GM10266 (cell line): Measurements from ENCODE around the gene SLC26A8.

Experiments used
- DNase-seq: peaks from one replicate; pipeline ENCODE4 v3.0.0; 2012; ENCODE audit errors: extremely low spot score
- CTCF ChIP-seq: IDR thresholded peaks from 2 replicates; pipeline ENCODE4 v1.5.1; 2012; ENCODE audit warnings: mild to moderate bottlenecking, low read depth; ENCODE audit not compliant: control insufficient read depth, insufficient read depth; ENCODE audit errors: missing control alignments

Gene SLC26A8

GRCh38 chr6:36023996-36024795 lies at the start of gene SLC26A8:
Gene SLC26A8 (minus strand): TSS chr6:36024641. CDS start chr6:36019707, 4,934 bp downstream.
- no peak for DNase-seq
- no peak for TF ChIP-seq CTCF

- TF ChIP-seq CTCF: no peak
- no peak for DNase-seq
Measured at GRCh38 chr6:36073587-36073986, 49.1 kb upstream of the SLC26A8 start.

GRCh38 chr6:36072681-36073080 lies 48.2 kb upstream of the SLC26A8 start:
- no peak for DNase-seq
- no peak for TF ChIP-seq CTCF

- TF ChIP-seq CTCF: no peak
Measured at GRCh38 chr6:36071714-36072113, 47.3 kb upstream of the SLC26A8 start.

GRCh38 chr6:36071281-36071680 lies 46.8 kb upstream of the SLC26A8 start:
- DNase-seq: no peak
- no peak for TF ChIP-seq CTCF

More at GRCh38 chr6:36071714-36072113, 47.3 kb upstream of the SLC26A8 start:
- no peak for DNase-seq

GRCh38 chr6:36070252-36070651 lies 45.8 kb upstream of the SLC26A8 start:
- TF ChIP-seq CTCF: no peak
- DNase-seq: no peak

GRCh38 chr6:36069573-36069972 lies 45.1 kb upstream of the SLC26A8 start:
- no peak for DNase-seq
- TF ChIP-seq CTCF: no peak
